A673 (cell line): ENCODE data around the gene PADI1. TPM values are rescaled to one million over a fixed set of nuclear protein-coding genes. Genes with fewer than 3 reads are reported as not detected.
A peak's percentile ranks its signal among the peaks of the same experiment; 100 is the strongest.

Source experiments
- BruUV-seq: library from RNA; stranded (reverse); fragments of 400-500 nt; replicated peaks from 2 replicates; lab custom pipeline; 2021; lab: Mats Ljungman, UMichigan
- CTCF ChIA-PET: fragments of 300-600 bp; sonication (Branson Sonifier 250); formaldehyde crosslinking; loops from one replicate; lab custom pipeline; 2022; ENCODE audit warnings: antibody characterized with exemption; lab: Charles Lee
- POLR2A ChIA-PET: fragments of 300-600 bp; sonication (Branson Sonifier 250); formaldehyde crosslinking; loops from one replicate; lab custom pipeline; 2022; ENCODE audit warnings: antibody characterized with exemption; ENCODE audit not compliant: low non-redundant PET; lab: Charles Lee
- DNase-seq: peaks from one replicate; pipeline ENCODE4 v3.0.0-alpha.2; 2015; ENCODE audit warnings: low spot score
- H3K27ac ChIP-seq: fragments of 200-600 bp; sonication (generic); 2 replicates; pipeline ENCODE4 v1.5.1; 2016; ENCODE audit warnings: mixed run types, low read depth, mild to moderate bottlenecking, mixed read lengths, antibody characterized with exemption, low read length; ENCODE audit not compliant: poor library complexity, severe bottlenecking
- H3K27me3 ChIP-seq: fragments of 200-600 bp; sonication (generic); replicated peaks from 2 replicates; pipeline ENCODE4 v1.6.1; 2017; ENCODE audit warnings: mixed run types, low read depth, mild to moderate bottlenecking, mixed read lengths, antibody characterized with exemption, low read length; ENCODE audit not compliant: insufficient read depth, poor library complexity
- H3K36me3 ChIP-seq: fragments of 200-600 bp; sonication (generic); 2 replicates; pipeline ENCODE4 v1.6.1; 2016; ENCODE audit warnings: mixed run types, mild to moderate bottlenecking, mixed read lengths, antibody characterized with exemption, low read length; ENCODE audit not compliant: insufficient read depth, poor library complexity, severe bottlenecking
- H3K4me1 ChIP-seq: fragments of 200-600 bp; sonication (generic); 2 replicates; pipeline ENCODE4 v1.6.1; 2017; ENCODE audit warnings: mixed run types, mild to moderate bottlenecking, mixed read lengths, antibody characterized with exemption, low read length; ENCODE audit not compliant: insufficient read depth, poor library complexity, severe bottlenecking
- H3K4me3 ChIP-seq: fragments of 200-600 bp; sonication (generic); 2 replicates; pipeline ENCODE4 v1.5.1; 2016; ENCODE audit warnings: low read depth, mixed run types, mild to moderate bottlenecking, mixed read lengths, low read length; ENCODE audit not compliant: poor library complexity, severe bottlenecking
- H3K9me3 ChIP-seq: fragments of 200-600 bp; sonication (generic); 2 replicates; pipeline ENCODE4 v1.6.1; 2016; ENCODE audit warnings: mixed run types, low read depth, mild to moderate bottlenecking, mixed read lengths, antibody characterized with exemption, low read length; ENCODE audit not compliant: poor library complexity, severe bottlenecking
- CTCF ChIP-seq: fragments of 300-800, 200-600 bp; sonication (generic); conservative IDR thresholded peaks from 2 replicates; pipeline ENCODE4 v1.5.1; 2017; ENCODE audit warnings: low read depth, mild to moderate bottlenecking, antibody characterized with exemption, low read length, moderate library complexity, mixed read lengths
- EZH2 ChIP-seq: fragments of 200-600 bp; sonication (generic); IDR thresholded peaks from 2 replicates; pipeline ENCODE4 v1.6.1; 2017; ENCODE audit warnings: borderline replicate concordance, low read depth, mild to moderate bottlenecking, mixed read lengths, antibody characterized with exemption, low read length; ENCODE audit not compliant: poor library complexity, severe bottlenecking
- intact Hi-C: fragments of 100-400 bp; cut with micrococcal nuclease; formaldehyde crosslinking; loops from one replicate; pipeline ENCODE4 v1.10.0; 2022; ENCODE audit not compliant: unreplicated experiment
- total RNA-seq: library from RNA; stranded (reverse); gene quantifications from 2 replicates; pipeline ENCODE4 v1.2.3, GENCODE V29; 2021

Gene PADI1
- total RNA-seq, 1 experiment from 2014 or later = 0.56 TPM

- Histone ChIP-seq H3K4me1 (peaks cover 52% of the 10 kb centered on the region), H3K27me3 (no peaks in the 10 kb centered on the region), H3K9me3 (no peaks in the 10 kb centered on the region), H3K4me3 (no peak overlapping the region), H3K36me3 (no peaks in the 10 kb centered on the region), H3K27ac (peak overlapping the region; percentile 52)
- no peak for TF ChIP-seq CTCF
- no peak for TF ChIP-seq EZH2
- POLR2A ChIA-PET = no interaction called here
- intact Hi-C loops = no loop called here
- DNase-seq = no peak
- BruUV-seq = no TSS peak
- CTCF ChIA-PET = no interaction called here
These were observed 4.5 kb downstream of the PADI1 start for GRCh38 chr1:17209430-17209829.

GRCh38 chr1:17210176-17210575, 5.2 kb downstream of the PADI1 start:
- Histone ChIP-seq H3K9me3 (no peaks in the 10 kb centered on the region), H3K27ac (peak overlapping the region; percentile 2), H3K4me1 (peaks cover 52% of the 10 kb centered on the region), H3K27me3 (no peaks in the 10 kb centered on the region), H3K36me3 (no peaks in the 10 kb centered on the region), H3K4me3 (no peak overlapping the region)
- CTCF ChIA-PET = no interaction called here
- TF ChIP-seq CTCF = no peak
- no peak for TF ChIP-seq EZH2
- intact Hi-C loops = no loop called here
- POLR2A ChIA-PET = no interaction called here
- DNase-seq = no peak
- no TSS peak for BruUV-seq

- Histone ChIP-seq H3K36me3 (no peaks in the 10 kb centered on the region), H3K27me3 (no peaks in the 10 kb centered on the region), H3K4me1 (peaks cover 52% of the 10 kb centered on the region), H3K27ac (no peak overlapping the region), H3K4me3 (no peak overlapping the region), H3K9me3 (no peaks in the 10 kb centered on the region)
- no TSS peak for BruUV-seq
- no peak for DNase-seq
- TF ChIP-seq CTCF (no peak), EZH2 (no peak)
- CTCF ChIA-PET = no interaction called here
- intact Hi-C loops = no loop called here
- POLR2A ChIA-PET = no interaction called here
These were observed 6.4 kb downstream of the PADI1 start for GRCh38 chr1:17211377-17211776.
